KOPT-K1 (cell line): ENCODE data around the gene TRIM38.
"Not testable (repeated sequence)": the region's sequence is repeated elsewhere in the genome, so short reads cannot be mapped to it uniquely, and the experiment has no call there.

Experiments
- H3K27ac ChIP-seq: fragments of 200-600 bp; sonication (generic); 2 replicates; pipeline ENCODE4 v1.5.1; 2016; ENCODE audit warnings: antibody characterized with exemption, mild to moderate bottlenecking, low read depth, low read length; ENCODE audit not compliant: poor library complexity, severe bottlenecking
- H3K36me3 ChIP-seq: fragments of 200-600 bp; sonication (generic); 2 replicates; pipeline ENCODE4 v1.5.1; 2017; ENCODE audit warnings: antibody characterized with exemption, mild to moderate bottlenecking, low read length, moderate library complexity; ENCODE audit not compliant: insufficient read depth
- H3K9me3 ChIP-seq: fragments of 200-600 bp; sonication (generic); 2 replicates; pipeline ENCODE4 v1.5.1; 2017; ENCODE audit warnings: antibody characterized with exemption, low read length, mild to moderate bottlenecking; ENCODE audit not compliant: insufficient read depth, poor library complexity, severe bottlenecking

Gene TRIM38

DNA sequence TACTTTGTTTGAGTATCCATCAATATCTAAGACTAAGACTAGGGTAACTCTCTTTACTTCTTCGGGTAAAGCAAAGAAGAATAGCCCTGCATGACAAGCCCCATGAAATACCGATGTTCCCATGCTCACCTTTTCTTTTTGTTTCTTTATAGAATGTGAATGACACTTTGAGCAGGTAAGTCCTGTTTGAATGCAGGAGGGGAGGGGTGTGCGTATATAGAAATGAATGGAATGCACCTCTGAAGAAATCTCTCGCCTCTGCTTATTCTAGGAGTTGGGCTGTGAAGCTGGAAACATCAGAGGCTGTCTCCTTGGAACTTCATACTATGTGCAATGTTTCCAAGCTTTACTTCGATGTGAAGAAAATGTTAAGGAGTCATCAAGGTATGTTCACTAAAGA lies 10.3 kb downstream of the TRIM38 start:
- no peak overlapping the region for H3K27ac ChIP-seq
- H3K36me3 ChIP-seq: peaks cover 99% of the 10 kb centered on the region
- H3K9me3 ChIP-seq: no peaks in the 10 kb centered on the region

DNA sequence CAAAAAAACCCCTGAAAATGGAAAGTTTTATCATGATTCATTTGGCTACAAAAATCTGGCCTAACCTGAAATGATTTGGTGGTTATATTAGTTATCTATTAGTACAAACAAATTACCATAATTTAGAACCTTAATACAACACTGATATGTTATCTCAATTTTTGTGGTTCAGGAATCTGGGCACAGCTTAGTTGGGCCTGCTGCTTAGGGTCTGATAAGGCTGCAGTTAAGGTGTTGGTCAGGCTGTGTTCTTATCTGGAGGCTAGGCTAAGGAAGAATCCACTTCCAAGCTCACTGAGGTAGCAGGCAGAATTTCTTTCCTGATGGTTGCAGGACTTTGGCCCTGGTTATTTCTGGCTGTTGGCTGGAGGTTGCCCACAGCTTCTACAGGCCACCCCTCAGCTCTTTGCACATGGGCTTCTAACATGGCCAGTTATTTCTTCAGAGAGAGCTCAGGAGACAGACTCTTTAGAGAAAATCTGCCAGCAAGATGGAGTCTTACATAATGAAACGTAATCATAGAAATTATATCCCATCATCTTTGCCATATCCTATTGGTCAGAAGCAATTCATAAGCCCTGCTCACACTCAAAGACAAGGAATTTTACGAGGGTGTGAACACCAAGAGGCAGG lies 11.4 kb downstream of the TRIM38 start:
- Histone ChIP-seq H3K36me3 (peaks cover 95% of the 10 kb centered on the region), H3K9me3 (no peaks in the 10 kb centered on the region), H3K27ac (no peak overlapping the region)

DNA sequence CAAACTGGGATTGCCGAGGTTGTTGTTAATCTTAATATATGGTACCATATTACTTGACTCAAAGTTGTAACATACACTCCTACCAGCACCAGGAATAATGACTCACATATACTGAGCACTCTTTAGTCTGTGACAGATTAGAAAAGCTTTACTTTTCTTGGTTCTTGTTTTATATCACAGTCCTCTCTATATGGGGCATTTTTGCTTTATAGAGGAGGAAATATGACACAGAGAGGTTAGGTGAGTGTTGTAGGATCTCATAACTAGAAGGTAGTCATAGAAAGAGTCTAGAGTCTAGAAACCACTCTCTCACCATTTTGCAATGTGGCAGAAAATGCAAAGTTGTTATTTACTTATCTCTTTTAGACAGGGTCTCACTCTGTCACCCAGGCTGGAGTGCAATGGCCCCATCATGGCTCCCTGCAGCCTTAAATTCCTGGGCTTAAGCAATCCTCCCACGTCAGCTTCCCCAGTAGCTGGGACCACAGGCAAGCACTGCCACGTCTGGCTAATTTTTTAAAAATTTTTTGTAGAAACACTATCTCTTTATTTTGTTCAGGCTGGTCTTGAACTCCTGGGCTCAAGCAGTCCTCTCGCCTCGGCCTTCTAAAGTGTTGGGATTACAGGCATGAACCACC lies 13.4 kb downstream of the TRIM38 start:
- Histone ChIP-seq H3K36me3 (peaks cover 79% of the 10 kb centered on the region), H3K9me3 (no peaks in the 10 kb centered on the region), H3K27ac (no peak overlapping the region)

DNA sequence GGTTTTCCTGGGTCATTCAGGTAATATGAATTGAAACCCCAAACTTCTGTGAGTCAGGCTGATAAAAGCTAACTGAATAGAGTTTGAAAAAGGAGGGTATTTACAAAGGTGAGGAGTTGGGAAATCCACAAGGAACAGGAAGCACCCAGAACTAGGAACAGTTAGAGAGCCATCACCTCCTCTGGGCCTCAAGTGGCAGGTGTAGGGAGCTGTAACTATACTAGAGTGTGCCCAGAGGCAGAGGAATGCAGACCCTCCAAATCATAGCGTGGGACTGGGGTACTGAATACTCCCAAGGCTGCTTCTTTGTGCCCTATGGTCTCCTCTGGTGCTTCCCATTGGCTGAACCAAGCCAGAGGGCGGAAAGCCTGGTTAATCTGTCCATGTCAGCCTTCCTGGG lies 18.3 kb downstream of the TRIM38 start:
- H3K9me3 ChIP-seq: no peaks in the 10 kb centered on the region
- H3K27ac ChIP-seq: no peak overlapping the region
- H3K36me3 ChIP-seq: peaks cover 70% of the 10 kb centered on the region

DNA sequence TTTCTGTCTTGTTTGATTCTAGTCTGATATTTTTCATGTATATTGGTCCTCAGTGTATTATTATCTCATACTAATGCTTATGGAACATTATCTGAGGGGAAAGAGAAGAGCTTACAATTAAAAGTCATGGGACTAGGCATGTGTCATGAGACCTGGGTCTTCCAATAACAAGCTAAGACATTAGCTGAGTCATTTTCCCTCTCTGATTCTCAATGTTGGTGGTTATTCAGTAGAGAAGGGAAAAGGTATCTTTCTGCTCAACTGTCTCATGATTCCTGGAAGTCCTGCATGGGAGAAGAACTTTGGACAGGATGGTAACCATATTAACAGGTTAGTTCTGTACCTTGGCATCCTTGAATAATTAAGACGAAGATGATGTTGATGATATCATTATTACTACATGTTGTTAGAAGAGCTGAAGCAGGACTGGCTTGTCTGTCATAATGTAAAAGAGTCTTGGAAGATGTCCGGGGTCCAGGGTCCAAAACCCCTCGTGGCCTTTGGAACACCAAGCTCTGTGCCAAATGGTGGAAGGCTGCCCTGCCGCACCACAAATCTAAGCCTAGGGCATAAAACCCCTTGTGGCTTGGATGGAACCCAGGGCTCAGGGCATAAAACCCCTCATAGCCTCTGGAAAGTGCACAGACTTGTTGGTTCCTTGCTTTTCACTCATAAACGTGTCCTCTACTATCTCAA lies 19.1 kb downstream of the TRIM38 start:
- no peak overlapping the region for H3K27ac ChIP-seq
- H3K9me3 ChIP-seq: no peaks in the 10 kb centered on the region
- H3K36me3 ChIP-seq: peaks cover 64% of the 10 kb centered on the region

DNA sequence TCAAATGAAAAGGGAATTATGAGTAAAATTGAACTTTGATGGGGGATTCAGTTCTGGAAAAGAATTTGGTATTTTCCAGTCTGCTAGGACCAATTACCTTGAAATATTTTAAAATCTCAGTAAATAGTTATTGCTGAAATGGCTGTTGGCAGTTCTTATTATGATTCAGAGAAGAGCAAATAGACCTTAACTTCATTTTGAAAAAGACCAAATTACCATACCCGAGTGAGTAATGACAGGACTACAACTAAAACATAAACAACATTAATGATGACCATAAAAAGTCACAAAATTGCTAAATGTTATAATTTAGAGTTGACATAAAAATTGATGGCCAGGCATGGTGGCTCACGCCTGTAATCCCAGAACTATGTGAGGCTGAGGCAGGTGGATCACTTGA lies 21.7 kb downstream of the TRIM38 start:
- Histone ChIP-seq H3K27ac (no peak overlapping the region), H3K36me3 (peaks cover 48% of the 10 kb centered on the region), H3K9me3 (no peaks in the 10 kb centered on the region)

DNA sequence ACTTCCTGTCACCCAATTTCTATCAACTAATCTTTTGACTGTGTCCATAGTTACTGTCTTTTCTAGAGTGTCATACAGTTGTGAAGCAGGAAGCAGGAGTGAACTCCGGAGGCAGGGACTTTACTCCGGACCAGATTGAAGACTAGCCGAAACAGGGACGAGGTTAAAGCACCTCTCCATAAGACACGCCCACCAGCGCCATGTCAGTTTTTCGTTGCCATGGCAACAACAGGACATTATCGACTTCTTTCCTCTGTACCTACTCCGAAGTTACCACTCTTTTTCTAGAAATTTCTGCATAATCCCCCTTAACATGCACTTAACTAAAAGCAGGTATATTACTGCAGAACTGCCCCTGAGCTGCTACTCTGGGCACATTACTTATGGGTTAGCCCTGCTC lies 25.2 kb downstream of the TRIM38 start:
- Histone ChIP-seq H3K36me3 (peaks cover 26% of the 10 kb centered on the region), H3K27ac (no peak overlapping the region), H3K9me3 (no peaks in the 10 kb centered on the region)

DNA sequence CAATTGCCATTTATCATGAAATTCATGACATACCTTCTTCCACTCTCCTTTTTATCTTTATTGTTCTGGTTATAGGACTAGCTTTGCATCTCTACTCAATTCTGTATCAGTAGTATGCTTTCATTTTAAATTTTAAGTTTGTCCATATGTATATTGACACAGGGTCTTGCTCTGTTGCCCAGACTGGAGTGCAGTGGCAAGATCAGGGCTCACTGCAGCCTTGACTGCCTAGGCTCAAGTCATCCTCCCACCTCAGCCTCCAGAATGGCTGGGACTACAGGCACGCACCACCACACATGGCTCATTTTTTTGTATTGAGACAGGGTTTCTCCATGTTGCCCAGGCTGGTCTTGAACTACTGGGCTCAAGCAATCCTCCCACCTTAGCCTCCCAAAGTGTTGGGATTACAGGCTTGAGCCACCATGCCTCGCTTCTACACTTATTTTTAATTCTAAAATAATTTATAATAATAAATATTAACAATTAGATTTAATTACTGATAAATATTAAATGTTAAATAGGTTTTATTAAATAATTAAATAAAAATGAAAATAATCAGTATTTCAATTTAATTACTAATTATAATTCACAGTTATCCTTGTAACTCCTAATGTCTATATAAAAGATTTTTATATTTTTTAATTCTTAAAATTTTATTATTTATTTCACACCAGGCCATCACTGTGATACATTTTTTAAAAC lies 27.7 kb downstream of the TRIM38 start:
- peaks cover 5% of the 10 kb centered on the region; the same call in 1 of the 2 replicates for H3K36me3 ChIP-seq
- H3K9me3 ChIP-seq: no peaks in the 10 kb centered on the region
- H3K27ac ChIP-seq: no peak overlapping the region

DNA sequence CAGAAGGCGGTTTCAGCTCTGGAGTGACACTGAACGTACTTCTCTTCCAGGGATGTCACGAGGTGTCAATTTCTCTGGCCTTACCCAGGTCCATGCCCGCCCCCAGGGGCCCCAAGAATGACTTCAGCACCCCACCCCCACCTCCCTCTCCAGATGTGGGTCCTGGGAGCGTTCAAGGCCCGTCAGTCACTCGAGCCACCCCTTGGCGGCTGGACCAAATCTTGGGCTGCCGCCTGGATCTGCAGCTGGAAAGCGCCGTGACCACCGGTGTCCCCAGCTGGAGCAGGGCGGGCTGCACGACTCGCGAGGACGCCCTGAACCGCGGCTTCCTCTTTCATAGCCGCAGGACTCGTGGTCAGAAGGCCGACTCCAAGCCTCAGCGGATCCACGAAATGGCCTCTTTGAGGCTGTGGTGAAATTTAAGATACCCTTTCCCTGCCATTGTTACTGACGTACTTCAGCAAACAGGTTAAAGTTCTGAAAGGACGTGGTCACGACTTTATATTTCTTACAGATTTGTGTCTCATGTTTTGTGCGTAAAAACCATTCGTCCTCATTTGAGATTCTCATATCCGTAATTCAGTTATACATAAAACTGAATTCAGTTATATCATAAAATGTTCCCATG lies 29.3 kb downstream of the TRIM38 start:
- Histone ChIP-seq H3K9me3 (no peaks in the 10 kb centered on the region), H3K27ac (peak overlapping the region; percentile 72), H3K36me3 (0 out of 2 replicates have a peak, but pooled peaks cover under 1% of the 10 kb centered on the region)

DNA sequence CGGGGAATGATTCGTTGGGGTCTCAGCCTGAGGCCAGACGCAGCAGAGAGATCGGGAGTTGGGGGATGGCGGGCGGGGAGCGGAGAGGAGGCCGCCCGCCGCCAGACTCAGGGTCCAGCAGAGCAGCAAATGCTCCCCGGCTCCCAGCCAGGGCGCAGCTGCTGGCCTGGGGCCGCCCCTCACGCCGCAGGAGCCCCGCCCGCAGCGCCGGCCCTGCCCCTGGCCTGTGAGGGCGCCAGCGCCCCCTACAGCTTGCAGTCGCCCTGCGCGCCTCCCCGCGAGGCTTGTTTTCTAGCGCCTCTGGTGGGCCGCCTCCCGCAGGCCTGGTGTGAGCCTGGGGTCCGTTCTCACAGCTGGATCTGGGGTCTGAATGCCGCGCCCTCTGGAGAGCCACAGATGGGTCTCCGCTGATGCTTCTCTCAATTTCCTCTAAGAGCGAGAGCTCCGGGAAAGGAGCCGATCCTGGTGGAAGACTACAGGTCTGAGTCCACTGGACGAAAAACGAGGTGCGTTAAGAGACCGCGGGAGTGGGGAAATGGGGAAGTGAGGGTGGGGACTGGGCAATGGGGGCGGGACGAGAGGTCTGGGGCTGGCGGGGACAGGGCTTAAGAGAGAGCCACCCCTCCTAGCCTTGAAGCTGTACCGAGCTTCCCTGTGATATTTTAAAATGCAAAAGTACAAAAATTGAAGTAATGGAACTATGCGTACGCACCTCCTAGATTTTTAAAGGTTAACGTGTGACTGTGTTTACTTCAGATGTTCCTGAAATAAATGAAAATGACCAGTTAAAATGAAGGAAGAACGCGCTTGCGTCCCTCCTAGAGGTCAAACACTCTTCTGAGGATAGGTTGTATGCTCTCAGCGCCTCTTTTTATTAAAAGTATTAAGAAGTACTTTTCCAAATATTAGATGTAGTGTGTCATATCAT lies 30.1 kb downstream of the TRIM38 start:
- Histone ChIP-seq H3K27ac (peak overlapping the region; percentile 72), H3K36me3 (no peaks in the 10 kb centered on the region), H3K9me3 (no peaks in the 10 kb centered on the region)

DNA sequence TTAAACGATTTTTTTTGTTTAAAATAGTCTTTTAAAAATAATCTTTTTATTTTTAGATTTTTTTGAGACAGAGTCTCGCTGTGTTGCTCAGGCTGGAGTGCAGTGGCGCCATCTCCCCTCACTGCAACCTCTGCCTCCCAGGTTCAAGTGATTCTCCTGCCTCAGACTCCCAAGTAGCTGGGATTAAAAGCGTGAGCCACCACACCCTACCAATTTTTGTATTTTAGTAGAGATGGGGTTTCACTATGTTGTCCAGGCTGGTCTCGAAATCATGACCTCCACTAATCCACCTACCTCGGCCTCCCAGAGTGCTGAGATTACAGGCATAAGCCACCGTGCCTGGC lies 30.7 kb downstream of the TRIM38 start:
- not testable (repeated sequence) for H3K36me3 ChIP-seq, H3K27ac ChIP-seq, H3K9me3 ChIP-seq

DNA sequence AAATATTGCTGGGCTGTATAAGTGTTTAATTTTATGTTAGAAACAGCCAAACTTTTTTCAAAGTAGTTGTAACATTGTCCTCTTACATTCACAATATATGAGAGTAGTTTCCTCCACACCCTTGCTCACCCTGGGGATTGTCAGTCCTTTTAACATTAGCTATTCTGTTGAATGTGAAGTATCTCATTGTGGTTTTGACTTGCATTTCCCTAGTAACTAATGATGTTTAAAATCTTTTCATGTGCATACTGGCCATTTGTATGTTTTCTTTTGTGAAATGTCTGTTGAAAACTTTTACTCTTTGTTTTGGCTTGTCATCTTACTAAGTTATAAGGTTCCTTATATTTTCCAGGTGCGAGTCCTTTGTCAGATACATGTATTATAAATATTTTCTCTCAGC lies 32.9 kb downstream of the TRIM38 start:
- H3K9me3 ChIP-seq: no peaks in the 10 kb centered on the region
- no peak overlapping the region for H3K27ac ChIP-seq
- no peaks in the 10 kb centered on the region; the same call in 1 of the 2 replicates for H3K36me3 ChIP-seq

DNA sequence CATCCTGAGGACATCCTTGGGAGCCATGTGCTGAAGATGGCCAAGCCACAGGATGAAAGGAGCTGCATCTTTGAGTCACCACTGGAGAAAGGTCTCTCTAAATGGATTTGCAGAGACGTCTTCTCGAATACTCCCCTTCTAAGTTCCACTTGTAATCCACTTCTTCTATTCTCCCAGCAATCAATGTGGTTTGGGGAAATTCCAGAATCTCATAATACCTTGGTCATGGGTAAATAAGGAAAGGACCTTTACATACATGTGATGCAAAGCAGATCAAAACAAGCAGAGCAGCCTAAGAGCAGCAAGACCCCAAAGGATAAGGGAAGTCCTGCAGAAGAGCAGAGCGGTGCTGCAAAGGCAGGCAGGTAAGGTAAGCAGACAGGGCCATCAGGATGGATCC lies 35.3 kb downstream of the TRIM38 start:
- no peaks in the 10 kb centered on the region for H3K9me3 ChIP-seq
- no peaks in the 10 kb centered on the region; the same call in 1 of the 2 replicates for H3K36me3 ChIP-seq
- H3K27ac ChIP-seq: no peak overlapping the region

DNA sequence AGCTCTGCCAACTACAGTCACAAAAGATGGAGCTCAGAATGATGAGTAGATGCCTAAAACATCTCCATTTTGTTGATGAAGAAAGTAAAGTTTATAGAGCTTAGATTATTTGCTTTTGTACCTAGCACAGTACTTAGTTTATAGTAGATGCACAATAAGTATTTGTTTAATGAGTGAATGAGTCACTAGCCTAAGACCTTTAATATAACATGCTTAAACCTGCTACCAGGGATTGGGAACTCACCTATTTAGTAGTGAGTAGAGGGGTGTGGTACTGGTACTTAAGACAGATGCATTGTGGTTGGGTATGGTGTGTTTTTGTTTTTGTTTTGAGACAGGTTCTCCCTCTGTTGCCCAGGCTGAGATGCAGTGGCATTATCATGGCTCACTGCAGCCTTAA lies 35.8 kb downstream of the TRIM38 start:
- Histone ChIP-seq H3K36me3 (no peaks in the 10 kb centered on the region; the same call in 1 of the 2 replicates), H3K27ac (no peak overlapping the region), H3K9me3 (no peaks in the 10 kb centered on the region)
